OCI-LY7 (cell line): ENCODE results near the gene LHFPL6.

ENCODE experiments used
- EZH2phosphoT487 ChIP-seq: fragments of 200-600 bp; sonication (generic); IDR thresholded peaks from 2 replicates; pipeline ENCODE4 v1.6.1; 2018; ENCODE audit warnings: low read depth, borderline replicate concordance, mild to moderate bottlenecking, mixed run types, antibody characterized with exemption, low read length, moderate library complexity, mixed read lengths
- TF ChIP-seq, protein P1 (sequence below): fragments of 200-600 bp; sonication (generic); conservative IDR thresholded peaks from 2 replicates; pipeline ENCODE4 v1.5.1; 2014; ENCODE audit warnings: mild to moderate bottlenecking, antibody characterized with exemption, low read length, moderate library complexity, mixed read lengths

DNA sequence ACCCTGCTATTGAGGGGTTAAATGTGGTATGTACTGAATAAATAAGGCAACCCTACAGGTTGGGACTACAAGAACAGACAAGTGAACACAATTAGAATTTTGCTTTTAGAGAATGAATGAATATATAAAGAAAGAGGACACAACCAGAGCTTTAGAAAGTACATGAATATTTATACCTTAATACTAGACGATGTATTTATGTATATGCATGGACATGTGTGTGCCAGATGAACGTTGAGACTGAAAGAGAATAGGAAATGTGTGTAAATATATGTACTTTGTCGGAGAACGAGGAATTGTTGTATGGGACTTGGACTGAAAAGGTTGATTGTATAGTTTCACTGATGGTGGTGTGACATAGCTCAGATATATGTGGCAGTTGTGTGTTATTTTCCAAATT is 43.1 kb upstream of the LHFPL6 start:
- TF ChIP-seq, protein P1, sequence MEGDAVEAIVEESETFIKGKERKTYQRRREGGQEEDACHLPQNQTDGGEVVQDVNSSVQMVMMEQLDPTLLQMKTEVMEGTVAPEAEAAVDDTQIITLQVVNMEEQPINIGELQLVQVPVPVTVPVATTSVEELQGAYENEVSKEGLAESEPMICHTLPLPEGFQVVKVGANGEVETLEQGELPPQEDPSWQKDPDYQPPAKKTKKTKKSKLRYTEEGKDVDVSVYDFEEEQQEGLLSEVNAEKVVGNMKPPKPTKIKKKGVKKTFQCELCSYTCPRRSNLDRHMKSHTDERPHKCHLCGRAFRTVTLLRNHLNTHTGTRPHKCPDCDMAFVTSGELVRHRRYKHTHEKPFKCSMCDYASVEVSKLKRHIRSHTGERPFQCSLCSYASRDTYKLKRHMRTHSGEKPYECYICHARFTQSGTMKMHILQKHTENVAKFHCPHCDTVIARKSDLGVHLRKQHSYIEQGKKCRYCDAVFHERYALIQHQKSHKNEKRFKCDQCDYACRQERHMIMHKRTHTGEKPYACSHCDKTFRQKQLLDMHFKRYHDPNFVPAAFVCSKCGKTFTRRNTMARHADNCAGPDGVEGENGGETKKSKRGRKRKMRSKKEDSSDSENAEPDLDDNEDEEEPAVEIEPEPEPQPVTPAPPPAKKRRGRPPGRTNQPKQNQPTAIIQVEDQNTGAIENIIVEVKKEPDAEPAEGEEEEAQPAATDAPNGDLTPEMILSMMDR, result no peak
- TF ChIP-seq EZH2phosphoT487, result no peak
